ENCODE measurements around the gene HOXD13.

HOXD13 gene

GRCh38 chr2:176081376-176081836, 11.1 kb upstream of the HOXD13 start:
- DNase-seq = no peak

- DNase-seq = no peak
These were observed 10.5 kb upstream of the HOXD13 start for GRCh38 chr2:176081837-176082524.

DNA sequence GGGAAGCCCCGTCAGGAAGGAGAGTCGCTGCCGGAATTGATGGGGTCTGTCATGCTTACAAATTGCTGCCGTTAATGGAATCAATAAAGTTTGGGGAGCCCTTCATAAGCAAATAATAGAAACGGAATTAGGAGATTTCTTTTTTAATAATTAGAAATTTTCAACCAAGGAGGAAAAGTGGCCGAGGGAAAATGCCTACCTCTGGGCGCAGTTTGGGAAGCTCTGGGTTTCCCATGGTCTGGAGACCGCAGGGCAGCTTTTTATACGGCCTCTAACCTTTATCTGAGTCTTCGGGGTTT, 10.0 kb upstream of the HOXD13 start:
- DNase-seq = no peak

- DNase-seq = no peak
These were observed 9.4 kb upstream of the HOXD13 start for GRCh38 chr2:176082824-176083751.

GRCh38 chr2:176083796-176084261, 8.7 kb upstream of the HOXD13 start, which contains the start of gene EVX2:
EVX2 (minus strand) TSS chr2:176083962; CDS start chr2:176083776, 186 bp downstream.
- no peak for DNase-seq

- DNase-seq = no peak
These were observed 7.9 kb upstream of the HOXD13 start for GRCh38 chr2:176084611-176085119.

DNA sequence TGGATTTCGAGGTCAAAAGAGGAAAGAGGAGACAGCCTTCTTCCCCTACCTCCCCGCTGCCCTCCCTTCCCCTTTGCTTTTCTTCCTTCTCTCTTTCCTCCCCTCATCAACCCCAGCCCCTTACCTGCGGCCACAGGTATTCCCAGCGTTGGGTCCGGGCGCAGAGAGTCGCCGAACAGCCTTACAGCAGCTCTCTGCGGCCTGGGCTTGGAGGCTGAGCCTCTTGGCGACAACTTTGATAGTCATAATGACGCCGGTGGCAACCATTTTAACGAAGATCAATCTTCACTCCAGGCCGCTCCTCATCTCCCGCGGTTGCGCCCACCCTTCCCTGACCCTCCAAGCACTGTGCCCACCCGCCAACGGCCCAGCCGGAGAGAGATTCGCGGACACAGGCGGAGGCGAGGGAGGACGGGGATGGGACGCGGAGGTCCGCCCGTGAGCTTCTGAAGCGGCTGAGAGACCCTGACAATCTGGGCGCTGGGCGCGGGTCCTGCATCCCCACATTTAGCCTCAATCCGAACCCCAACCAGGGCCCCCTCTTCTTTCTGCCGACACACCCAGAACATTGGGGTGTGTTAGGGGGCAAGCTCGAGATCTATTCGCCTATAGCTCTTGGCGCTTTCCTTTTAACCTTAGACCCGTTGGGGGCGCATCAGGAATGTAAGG, 7.3 kb upstream of the HOXD13 start:
- DNase-seq = no peak

DNA sequence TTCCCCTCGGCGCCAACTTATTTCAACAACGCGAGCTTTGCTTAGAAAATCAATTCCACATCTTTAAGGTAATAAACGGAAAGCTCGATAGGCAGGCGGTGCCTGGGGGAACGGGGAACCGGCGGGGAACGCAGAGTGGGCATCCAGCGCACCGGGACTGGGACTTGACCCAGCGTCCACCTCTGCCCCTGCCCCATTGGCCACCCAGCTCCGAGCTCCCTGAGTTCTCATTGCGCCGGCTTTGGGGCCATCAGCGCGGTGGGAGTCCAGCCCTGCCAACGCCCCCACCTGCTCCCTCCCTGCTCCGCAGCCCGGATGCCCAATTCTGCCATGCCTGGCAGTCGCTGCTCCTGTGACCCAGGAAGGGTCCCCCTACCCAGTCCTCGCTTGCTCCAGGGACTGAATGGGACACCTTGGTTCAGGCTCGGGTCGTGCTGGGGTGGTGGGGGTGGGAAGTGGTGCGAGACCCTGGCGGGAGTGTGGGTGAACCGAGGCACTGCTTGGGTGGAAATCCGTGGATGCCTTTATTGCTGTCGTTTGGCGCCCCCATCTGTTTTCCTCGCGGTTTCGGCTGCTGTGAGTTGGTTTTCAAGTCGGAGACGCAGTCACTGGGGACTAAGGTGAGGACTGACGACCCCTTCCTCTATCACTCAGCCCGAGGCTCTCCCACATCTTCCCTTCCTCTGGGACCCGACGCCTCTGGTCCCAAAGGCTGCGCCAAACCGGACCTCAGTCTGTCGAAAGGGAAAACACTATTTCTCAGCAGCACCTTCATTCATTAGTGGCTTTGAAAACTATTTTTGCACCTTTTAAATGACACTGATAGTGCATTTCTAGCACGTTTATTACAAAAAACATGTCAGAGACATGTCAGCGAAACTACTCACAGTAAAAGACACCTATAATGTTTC, 6.4 kb upstream of the HOXD13 start:
- DNase-seq = no peak

- DNase-seq = no peak
These were observed 5.0 kb upstream of the HOXD13 start for GRCh38 chr2:176087330-176088047.

DNA sequence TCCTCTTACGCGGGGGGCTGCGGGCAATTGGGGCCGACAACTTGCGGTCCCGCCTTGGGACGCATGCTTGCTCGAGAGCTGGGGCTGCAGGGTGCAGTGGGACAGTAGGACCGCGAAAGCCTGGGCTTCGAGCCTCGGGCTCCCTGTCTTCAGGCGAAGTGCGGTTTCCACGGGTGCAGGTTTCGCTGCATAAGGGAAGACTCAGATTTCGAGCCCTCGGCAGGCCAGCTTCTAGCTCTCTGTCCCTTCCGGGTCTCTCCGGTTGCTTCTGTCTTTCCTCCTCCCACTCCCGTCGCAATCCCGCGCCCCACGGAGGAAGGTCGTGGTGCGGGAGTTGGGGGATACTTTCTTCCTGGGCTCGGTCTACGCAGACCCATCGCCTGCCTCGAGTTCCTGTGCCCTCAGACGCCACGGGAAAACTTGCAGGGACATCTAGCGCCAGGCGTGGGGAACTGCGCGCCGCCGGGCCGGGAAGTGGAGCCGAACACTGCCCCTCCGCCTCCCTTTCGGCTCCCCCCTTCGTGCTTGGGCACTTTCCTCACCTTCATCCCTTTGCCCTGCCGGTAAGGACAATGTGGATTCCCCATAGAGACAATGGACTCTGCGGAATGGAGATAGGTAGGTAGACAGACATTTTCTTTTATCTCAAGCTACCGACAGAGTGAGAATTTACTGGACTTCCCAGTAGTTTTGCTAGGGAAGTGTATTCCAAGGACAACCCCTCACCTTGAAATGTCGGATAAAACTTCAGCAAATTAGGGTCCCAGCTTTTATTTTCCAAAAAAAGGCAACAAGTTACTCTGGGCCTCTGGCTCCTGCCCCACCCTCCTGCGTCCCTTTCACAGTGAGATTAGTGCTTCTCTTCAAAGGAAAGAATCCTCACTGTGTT, 4.2 kb upstream of the HOXD13 start:
- DNase-seq = no peak

DNA sequence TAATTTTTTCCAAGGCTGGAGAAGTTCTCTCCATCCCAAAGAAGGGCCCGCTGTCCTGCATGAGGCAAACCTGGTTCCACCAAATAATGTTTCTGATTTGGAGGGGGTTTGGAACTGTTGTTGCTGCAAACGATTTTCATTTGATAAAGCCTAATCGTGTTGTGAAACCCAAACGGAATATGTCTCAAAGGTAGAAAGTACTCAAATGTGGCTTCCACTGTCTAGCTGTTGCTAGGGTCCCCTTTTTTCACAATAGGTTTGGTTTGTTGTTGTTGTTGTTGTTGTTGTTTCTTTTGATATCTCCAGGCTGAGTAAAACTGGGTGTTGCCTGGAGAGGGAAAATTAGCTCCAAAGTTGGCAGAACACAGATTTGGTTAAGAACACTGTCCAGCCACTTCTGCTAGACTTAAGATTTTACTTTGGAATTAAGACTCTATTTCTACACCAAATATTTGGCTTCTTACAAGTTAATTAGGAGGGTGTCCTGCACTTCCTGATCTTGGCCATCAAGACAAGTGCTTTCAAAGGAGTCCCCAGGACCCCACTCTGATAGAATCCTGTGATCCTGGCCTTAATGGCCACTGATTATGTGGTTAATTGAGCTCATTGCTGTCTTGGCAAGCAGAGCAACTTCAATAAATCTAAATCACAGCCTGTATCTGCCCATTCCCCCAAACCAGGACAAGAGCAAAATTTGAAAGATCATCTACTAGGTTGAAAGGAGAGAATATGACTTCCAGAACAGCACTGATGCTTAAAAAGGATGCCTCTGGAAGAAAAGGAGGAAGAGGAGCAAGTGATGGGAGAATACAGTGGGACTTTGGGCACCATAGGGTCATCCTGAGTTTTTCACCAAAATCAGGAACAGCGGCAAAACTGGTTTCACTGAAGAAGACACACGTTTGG, 3.3 kb upstream of the HOXD13 start:
- DNase-seq = no peak

DNA sequence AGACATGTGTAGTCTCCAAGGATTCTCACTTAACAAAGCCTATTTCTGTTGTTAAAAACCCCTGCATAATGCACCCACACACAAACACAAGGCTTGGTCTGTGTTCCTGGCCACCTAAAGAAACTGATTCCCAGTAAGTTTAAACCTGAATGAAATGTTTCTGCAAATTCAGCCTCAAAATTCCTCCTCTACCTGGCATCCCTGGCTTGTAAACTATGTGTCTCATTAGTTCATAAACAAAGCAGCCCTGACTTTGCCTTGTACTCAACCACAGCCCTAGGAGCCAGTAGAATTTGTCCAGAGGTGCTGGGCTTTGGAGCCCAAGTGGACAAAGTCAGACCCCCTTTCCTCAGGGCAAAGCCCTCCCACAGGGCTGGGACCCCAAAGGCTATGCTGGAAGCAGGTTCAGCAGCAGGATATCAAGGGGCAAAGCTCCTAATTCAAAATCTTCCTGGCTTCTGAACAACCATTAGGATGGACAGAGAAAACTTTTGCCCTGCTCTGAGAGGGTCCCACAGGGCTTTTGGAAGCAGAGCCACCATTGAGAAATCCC, 2.6 kb upstream of the HOXD13 start:
- no peak for DNase-seq

- no peak for DNase-seq
These were observed 1.7 kb upstream of the HOXD13 start for GRCh38 chr2:176090862-176091261.

DNA sequence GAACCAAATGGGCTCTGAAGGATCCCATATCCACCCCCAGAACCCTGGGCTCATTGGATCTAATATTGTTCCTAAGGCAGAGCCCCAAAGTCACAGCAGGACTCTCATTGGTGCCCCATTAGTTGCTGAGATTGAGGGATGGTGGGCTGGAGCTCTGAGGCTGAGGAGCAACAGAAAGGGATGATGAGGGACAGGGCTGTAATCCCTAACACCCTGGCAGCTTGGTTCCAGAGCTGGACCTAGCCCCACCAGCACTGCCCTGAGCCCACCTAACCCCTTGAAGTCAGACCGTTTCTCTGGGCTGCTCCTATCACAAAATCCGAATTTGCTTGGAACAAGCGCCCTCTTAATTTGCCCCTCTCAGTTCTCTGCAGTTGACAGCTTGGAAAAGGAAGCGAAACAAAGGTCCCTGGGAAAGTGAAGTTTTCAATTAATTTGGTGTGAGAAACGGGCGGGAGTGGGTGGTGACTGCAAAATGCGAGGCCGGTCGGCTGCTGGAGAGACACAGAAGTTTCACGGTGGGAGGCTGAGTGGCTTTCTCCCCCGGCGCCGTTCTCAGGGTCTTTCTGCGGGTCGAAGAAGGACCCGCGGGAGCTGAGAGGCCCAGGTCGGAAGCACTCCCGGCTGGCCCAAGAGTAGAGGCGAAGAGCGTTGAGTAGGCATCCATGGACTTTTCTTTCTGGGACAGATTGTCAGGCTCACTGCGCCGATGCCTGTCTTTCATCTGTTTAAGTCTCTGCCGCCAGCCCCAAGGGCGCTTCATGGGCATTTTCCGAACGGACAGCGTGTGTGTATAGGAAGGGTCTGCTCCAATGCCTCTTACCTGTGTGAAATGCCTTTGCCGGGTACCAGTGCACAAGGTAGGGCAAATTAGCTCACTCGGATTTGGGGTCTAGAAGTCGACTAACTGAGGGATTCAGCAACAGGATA, 927 bp upstream of the HOXD13 start:
- DNase-seq = no peak

DNA sequence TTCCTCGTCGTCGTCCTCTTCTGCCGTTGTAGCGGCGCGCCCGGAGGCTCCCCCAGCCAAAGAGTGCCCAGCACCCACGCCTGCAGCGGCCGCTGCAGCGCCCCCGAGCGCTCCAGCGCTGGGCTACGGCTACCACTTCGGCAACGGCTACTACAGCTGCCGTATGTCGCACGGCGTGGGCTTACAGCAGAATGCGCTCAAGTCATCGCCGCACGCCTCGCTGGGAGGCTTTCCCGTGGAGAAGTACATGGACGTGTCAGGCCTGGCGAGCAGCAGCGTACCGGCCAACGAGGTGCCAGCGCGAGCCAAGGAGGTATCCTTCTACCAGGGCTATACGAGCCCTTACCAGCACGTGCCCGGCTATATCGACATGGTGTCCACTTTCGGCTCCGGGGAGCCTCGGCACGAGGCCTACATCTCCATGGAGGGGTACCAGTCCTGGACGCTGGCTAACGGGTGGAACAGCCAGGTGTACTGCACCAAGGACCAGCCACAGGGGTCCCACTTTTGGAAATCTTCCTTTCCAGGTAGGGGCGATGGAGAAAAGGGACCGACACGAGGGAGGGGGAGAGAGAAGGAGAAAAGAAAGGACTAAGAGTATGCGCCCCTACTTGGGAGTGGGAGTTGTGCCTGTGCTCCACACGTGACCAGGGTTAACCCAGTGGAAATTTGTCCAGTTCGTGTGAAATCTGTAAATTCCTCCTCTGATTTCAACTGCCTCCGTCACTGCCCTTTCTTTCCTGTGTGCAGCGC, 800 bp downstream of the HOXD13 start:
- DNase-seq = no peak

- no peak for DNase-seq
These were observed 1.4 kb downstream of the HOXD13 start for GRCh38 chr2:176093898-176094249.

GRCh38 chr2:176094349-176094748, 1.8 kb downstream of the HOXD13 start:
- no peak for DNase-seq
